BLaER1 treated with 17β-estradiol and CSF1 and Interleukin-3, amounts not matched to agents 10 nM and 100 nM (cell line): Measurements from ENCODE around the gene DDRGK1.
"Not testable (repeated sequence)": the region's sequence is repeated elsewhere in the genome, so short reads cannot be mapped to it uniquely, and the experiment has no call there.

Experiments
- H3K27ac ChIP-seq, 11 experiments: shearing (Covaris generic); formaldehyde crosslinking; 2 replicates each; pipeline ENCODE4 v1.8.1; 2022
- H3K27me3 ChIP-seq, 11 experiments: shearing (Covaris generic); formaldehyde crosslinking; 2 replicates each; pipeline ENCODE4 v1.8.1; 2022
- H3K36me3 ChIP-seq, 11 experiments: shearing (Covaris generic); formaldehyde crosslinking; 2 replicates each; pipeline ENCODE4 v1.8.1; 2022
- H3K4me1 ChIP-seq, 10 experiments: shearing (Covaris generic); formaldehyde crosslinking; 2 replicates each; pipeline ENCODE4 v1.8.1; 2022
- H3K4me2 ChIP-seq, 11 experiments: shearing (Covaris generic); formaldehyde crosslinking; 2 replicates each; pipeline ENCODE4 v1.8.1; 2022
- H3K4me3 ChIP-seq, 10 experiments: shearing (Covaris generic); formaldehyde crosslinking; 2 replicates each; pipeline ENCODE4 v1.8.1; 2022
- H3K9ac ChIP-seq, 11 experiments: shearing (Covaris generic); formaldehyde crosslinking; 2 replicates each; pipeline ENCODE4 v1.8.1; 2022
- H3K9me3 ChIP-seq, 11 experiments: shearing (Covaris generic); formaldehyde crosslinking; replicated peaks in 1 of 11; 2 replicates each; pipeline ENCODE4 v1.8.1; 2022
- H4K20me1 ChIP-seq, 11 experiments: shearing (Covaris generic); formaldehyde crosslinking; 2 replicates each; pipeline ENCODE4 v1.8.1; 2022
- Cebpa-rat ChIP-seq, 11 experiments: shearing (Covaris generic); IDR thresholded peaks; 2 replicates each; pipeline ENCODE4 v1.8.1; 2022

The DDRGK1 gene

GRCh38 chr20:3183896-3184612, 20.4 kb downstream of the DDRGK1 start:
- Histone ChIP-seq H4K20me1 (no peaks in the 10 kb centered on the region), H3K27ac (no peak overlapping the region)

GRCh38 chr20:3182429-3182828, 22.1 kb downstream of the DDRGK1 start:
- H3K9me3 ChIP-seq, H3K4me2 ChIP-seq, H4K20me1 ChIP-seq, H3K27me3 ChIP-seq, H3K9ac ChIP-seq, H3K4me1 ChIP-seq, H3K36me3 ChIP-seq, H3K4me3 ChIP-seq, H3K27ac ChIP-seq: not testable (repeated sequence)

More at GRCh38 chr20:3183896-3184612, 20.4 kb downstream of the DDRGK1 start:
- Histone ChIP-seq H3K4me2 (no peak overlapping the region), H3K36me3 (peaks cover 4 to 16% (median 11%) of the 10 kb centered on the region in 11 experiments; a peak in 15 of 22 replicates), H3K4me3 (no peak overlapping the region), H3K4me1 (no peaks in the 10 kb centered on the region; a peak in 1 of 20 replicates), H3K9ac (no peak overlapping the region), H3K9me3 (no peaks in the 10 kb centered on the region), H3K27me3 (no peaks in the 10 kb centered on the region)
- no peak for TF ChIP-seq Cebpa-rat (IDR thresholded peaks at IDR 0.05)

- no peak for TF ChIP-seq Cebpa-rat (IDR thresholded peaks at IDR 0.05)
- Histone ChIP-seq H3K4me1 (peaks cover 0 to 8% (median 0%) of the 10 kb centered on the region in 10 experiments; a peak in 2 of 20 replicates), H3K27me3 (peaks cover 2 to 7% (median 4%) of the 10 kb centered on the region in 11 experiments; a peak in 20 of 22 replicates)
Observed at GRCh38 chr20:3181270-3181669, 23.2 kb downstream of the DDRGK1 start.

GRCh38 chr20:3180319-3180718, 24.2 kb downstream of the DDRGK1 start:
- H3K4me3 ChIP-seq: no peak overlapping the region
- H4K20me1 ChIP-seq: peaks cover 0 to 21% (median 0%) of the 10 kb centered on the region in 11 experiments; a peak in 4 of 22 replicates
- H3K27me3 ChIP-seq: peaks cover 12 to 17% (median 13%) of the 10 kb centered on the region in 11 experiments
- no peaks in the 10 kb centered on the region for H3K9me3 ChIP-seq
- peaks cover 0 to 8% (median 0%) of the 10 kb centered on the region in 10 experiments; a peak in 2 of 20 replicates for H3K4me1 ChIP-seq
- no peak overlapping the region for H3K4me2 ChIP-seq
- no peak overlapping the region for H3K9ac ChIP-seq
- TF ChIP-seq Cebpa-rat (IDR thresholded peaks at IDR 0.05): no peak
- H3K27ac ChIP-seq: no peak overlapping the region
- 0 out of 22 replicates have a peak, but pooled peaks cover 0 to 3% (median 0%) of the 10 kb centered on the region in 11 experiments for H3K36me3 ChIP-seq

More at GRCh38 chr20:3181270-3181669, 23.2 kb downstream of the DDRGK1 start:
- Histone ChIP-seq H3K4me3 (no peak overlapping the region), H3K9me3 (no peaks in the 10 kb centered on the region), H3K36me3 (0 out of 22 replicates have a peak, but pooled peaks cover 0 to 3% (median 0%) of the 10 kb centered on the region in 11 experiments), H3K4me2 (no peak overlapping the region), H3K9ac (no peak overlapping the region), H4K20me1 (0 out of 22 replicates have a peak, but pooled peaks cover 0 to 15% (median 0%) of the 10 kb centered on the region in 11 experiments), H3K27ac (no peak overlapping the region)

GRCh38 chr20:3177746-3178485, 26.6 kb downstream of the DDRGK1 start:
- H3K27ac ChIP-seq: no peak overlapping the region
- peaks cover 0 to 36% (median 4%) of the 10 kb centered on the region in 11 experiments; a peak in 8 of 22 replicates for H4K20me1 ChIP-seq
- H3K4me3 ChIP-seq: no peak overlapping the region
- peak overlapping the region in 2 of 11 experiments; percentile 1 to 19; a peak in 1 of 22 replicates for H3K4me2 ChIP-seq
- H3K4me1 ChIP-seq: peaks cover 5 to 10% (median 8%) of the 10 kb centered on the region in 10 experiments; a peak in 14 of 20 replicates
- no peaks in the 10 kb centered on the region for H3K9me3 ChIP-seq
- peaks cover 31 to 39% (median 32%) of the 10 kb centered on the region in 11 experiments for H3K27me3 ChIP-seq
- TF ChIP-seq Cebpa-rat (IDR thresholded peaks at IDR 0.05): no peak
- H3K36me3 ChIP-seq: no peaks in the 10 kb centered on the region
- H3K9ac ChIP-seq: no peak overlapping the region

- Histone ChIP-seq H3K9me3 (no peaks in the 10 kb centered on the region), H3K4me2 (no peak overlapping the region), H3K4me3 (no peak overlapping the region), H3K27ac (no peak overlapping the region), H3K36me3 (no peaks in the 10 kb centered on the region), H3K27me3 (peaks cover 42 to 65% (median 55%) of the 10 kb centered on the region in 11 experiments), H3K4me1 (peaks cover 5 to 15% (median 11%) of the 10 kb centered on the region in 10 experiments; a peak in 15 of 20 replicates), H4K20me1 (peaks cover 0 to 43% (median 15%) of the 10 kb centered on the region in 11 experiments; a peak in 11 of 22 replicates), H3K9ac (no peak overlapping the region)
- no peak for TF ChIP-seq Cebpa-rat (IDR thresholded peaks at IDR 0.05)
Observed at GRCh38 chr20:3175270-3175669, 29.2 kb downstream of the DDRGK1 start.

GRCh38 chr20:3174442-3175261, 29.8 kb downstream of the DDRGK1 start:
- peaks cover 0 to 43% (median 17%) of the 10 kb centered on the region in 11 experiments; a peak in 11 of 22 replicates for H4K20me1 ChIP-seq
- H3K4me2 ChIP-seq: peak overlapping the region; percentile 83 to 99 (median 97); a peak in 21 of 22 replicates
- peak overlapping the region; percentile 70 to 88 (median 78); a peak in 17 of 20 replicates for H3K4me3 ChIP-seq
- H3K27me3 ChIP-seq: peaks cover 46 to 71% (median 60%) of the 10 kb centered on the region in 11 experiments
- H3K4me1 ChIP-seq: peaks cover 5 to 15% (median 11%) of the 10 kb centered on the region in 10 experiments; a peak in 15 of 20 replicates
- no peaks in the 10 kb centered on the region for H3K36me3 ChIP-seq
- H3K9ac ChIP-seq: peak overlapping the region in 4 of 11 experiments; percentile 73 to 84 (median 79); a peak in 4 of 22 replicates
- TF ChIP-seq Cebpa-rat (IDR thresholded peaks at IDR 0.05): no peak
- no peak overlapping the region for H3K27ac ChIP-seq
- H3K9me3 ChIP-seq: no peaks in the 10 kb centered on the region
